SIG-M5 (cell line): ENCODE data around the gene EGLN1.
"Not testable (repeated sequence)": the region's sequence is repeated elsewhere in the genome, so short reads cannot be mapped to it uniquely, and the experiment has no call there.

ENCODE experiments used
- DNase-seq: peaks from one replicate; lab custom pipeline; 2025; lab: John Stamatoyannopoulos, UW

EGLN1 gene

DNA sequence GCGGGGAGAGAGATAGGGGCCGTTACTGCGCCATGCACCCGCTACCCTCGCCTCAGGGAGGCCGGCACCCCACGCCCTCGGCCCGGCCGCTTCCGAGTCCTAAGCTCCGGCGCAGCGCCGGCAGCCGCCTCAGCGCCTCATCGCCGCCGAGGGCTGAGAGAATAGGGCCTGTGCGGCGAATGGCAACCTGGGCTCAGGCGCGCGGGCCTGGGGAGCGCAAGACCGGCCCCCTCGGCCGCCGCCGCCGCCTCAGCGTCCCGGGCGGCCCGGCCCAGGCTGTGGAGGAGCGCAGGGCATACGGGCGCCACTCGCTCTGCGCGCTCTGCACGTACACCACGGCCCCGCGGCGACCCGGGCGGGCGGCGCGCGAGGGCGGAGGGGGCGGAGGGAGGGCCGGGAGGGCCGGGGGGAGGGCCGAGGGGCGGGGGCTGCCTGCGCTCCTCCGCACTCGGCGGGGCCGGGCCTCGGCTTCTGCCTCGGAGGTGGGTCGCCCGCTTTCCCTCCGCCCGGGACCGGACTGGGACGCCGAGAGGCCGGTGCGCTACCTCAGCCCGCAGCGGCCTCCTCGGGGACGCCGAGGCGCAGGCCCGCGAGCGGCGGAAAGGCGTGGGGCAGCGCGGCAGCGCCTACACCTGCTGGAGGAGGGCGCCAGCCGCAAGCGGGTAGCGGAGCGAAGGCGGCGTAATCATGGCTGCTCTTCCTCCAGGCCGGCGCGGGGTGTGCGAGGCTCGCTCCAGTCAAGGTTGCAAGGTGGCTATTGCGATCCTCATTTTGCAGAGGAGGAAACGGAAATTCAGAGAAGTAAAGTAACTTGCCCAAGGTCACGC, at the start of gene EGLN1:
Gene EGLN1 (minus strand): TSS at position 317 of the 827 bp plus-strand sequence. CDS start 399 bp downstream, outside the sequence.
- peak; percentile 30 for DNase-seq

DNA sequence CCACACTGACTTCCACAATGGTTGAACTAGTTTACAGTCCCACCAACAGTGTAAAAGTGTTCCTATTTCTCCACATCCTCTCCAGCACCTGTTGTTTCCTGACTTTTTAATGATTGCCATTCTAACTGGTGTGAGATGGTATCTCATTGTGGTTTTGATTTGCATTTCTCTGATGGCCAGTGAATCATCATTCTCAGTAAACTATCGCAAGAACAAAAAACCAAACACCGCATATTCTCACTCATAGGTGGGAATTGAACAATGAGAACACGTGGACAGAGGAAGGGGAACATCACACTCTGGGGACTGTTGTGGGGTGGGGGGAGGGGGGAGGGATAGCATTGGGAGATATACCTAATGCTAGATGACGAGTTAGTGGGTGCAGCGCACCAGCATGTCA, 49.4 kb upstream of the EGLN1 start:
- not testable (repeated sequence) for DNase-seq

DNA sequence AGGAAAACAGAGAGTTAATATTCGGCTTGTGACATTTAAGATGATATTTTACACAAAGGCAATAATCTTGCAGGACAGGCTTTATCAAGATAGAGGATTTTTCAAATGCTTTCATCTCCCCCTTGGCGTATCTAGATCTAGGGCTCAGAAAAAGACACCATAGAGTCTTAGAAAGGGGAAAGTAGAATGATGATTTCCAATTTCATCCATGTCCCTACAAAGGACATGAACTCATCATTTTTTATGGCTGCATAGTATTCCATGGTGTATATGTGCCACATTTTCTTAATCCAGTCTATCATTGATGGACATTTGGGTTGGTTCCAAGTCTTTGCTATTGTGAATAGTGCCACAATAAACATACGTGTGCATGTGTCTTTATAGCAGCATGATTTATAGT, 48.9 kb upstream of the EGLN1 start:
- not testable (repeated sequence) for DNase-seq

DNA sequence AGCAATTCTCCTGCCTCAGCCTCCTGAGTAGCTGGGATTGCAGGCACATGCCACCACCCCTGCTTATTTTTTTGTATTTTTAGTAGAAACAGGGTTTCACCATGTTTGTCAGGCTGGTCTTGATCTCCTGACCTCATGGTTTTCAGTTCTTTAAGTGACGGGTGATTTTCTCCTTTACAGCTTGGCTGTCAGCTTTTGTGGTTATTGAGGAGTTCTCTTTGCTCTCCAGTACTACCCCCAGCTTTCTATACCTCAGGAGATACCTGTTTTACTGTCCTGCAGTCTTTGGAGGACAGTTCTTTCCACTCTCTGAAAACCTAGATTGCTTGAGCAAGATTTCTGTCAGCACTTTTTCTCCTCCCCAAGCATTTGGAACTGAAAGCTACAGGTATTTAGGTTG, 45.9 kb upstream of the EGLN1 start:
- DNase-seq, result no peak

DNA sequence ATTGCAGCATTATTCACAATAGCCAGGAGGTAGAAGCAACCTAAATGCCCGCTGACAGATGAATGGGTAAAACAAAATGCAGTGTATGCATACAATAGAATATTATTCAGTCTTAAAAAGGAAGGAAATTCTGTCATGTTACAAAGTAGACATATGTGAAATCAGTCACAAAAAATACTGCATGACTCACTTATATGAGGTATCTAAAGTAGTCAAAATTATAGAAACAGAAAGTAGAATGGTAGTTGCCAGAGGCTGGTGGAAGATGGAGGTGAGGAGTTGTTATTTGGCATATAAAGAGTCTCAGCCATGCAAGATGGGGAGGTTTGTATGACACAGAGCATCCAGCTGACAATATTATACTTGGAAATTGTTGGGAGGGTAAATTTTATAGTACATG, 43.0 kb upstream of the EGLN1 start:
- DNase-seq, result no peak

DNA sequence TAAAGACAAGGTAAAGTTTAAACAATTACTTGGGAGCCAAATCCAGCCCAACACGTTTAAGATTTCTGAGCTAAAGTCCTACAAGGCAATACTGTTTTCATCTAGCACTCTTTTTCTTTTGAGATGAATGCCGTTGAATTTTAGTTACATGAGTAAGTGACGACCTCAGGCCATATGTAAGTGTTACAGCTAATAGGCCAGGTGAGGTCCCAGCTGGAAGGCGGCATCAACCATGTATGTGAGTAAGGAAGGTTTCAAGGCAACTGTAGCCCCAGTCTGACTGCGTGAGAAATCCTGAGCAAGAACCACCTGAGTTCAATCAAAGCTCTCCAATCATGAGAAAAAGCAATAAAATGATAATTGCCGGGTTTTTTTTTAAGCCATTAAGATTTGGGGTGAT, 41.5 kb upstream of the EGLN1 start:
- no peak for DNase-seq

DNA sequence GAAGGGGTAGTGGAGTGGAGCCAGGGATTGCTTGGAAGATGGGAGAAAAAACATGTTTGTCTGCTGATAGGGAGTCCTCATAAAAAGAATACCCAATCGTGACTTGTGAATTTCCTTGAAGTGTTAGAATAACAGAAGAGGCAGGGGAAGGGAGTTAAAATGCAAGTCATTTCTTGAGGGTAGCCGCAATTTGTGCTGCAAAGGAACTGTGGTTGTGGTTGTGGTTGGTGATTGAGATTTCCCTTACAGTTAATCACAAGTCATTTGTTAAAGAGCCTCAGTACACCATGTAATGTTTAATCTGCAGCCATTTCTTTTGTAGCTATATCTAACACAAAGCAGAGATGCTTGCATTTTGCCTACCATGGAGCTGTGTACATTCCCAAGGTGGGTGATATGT, 38.5 kb upstream of the EGLN1 start:
- DNase-seq, result peak; percentile 68

DNA sequence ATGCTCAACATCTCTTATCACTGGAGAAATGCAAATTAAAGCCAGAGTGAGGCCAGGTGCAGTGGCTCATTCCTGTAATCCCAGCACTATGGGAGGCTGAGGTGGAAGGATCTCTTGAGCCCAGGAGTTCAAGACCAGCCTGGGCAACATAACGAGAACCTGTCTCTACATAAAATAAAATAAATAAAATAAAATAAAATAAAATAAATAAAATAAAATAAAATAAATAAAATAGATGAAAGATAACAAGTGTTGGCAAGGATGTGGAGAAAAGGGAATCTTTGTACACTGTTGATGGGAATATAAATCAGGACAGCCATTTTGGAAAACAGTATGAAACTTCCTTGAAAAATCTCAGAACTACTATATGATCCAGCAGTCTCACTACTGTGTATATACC, 37.4 kb upstream of the EGLN1 start:
- DNase-seq, result not testable (repeated sequence)

DNA sequence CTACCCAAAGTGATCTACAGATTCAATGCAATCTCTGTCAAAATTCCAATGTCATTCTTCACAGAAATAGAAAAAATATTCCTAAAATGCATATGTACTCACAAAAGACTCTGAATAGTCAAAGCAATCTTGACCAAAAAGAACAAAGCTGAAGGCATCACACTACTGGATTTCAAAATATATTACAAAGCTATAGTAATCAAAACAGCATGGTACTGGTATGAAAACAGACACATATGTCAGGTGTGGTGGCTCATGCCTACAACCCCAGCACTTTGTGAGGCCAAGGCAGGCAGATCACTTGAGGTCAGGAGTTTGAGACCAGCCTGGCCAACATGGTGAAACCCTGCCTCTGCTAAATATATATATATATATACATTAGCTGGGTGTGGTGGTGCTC, 35.9 kb upstream of the EGLN1 start:
- DNase-seq, result not testable (repeated sequence)

DNA sequence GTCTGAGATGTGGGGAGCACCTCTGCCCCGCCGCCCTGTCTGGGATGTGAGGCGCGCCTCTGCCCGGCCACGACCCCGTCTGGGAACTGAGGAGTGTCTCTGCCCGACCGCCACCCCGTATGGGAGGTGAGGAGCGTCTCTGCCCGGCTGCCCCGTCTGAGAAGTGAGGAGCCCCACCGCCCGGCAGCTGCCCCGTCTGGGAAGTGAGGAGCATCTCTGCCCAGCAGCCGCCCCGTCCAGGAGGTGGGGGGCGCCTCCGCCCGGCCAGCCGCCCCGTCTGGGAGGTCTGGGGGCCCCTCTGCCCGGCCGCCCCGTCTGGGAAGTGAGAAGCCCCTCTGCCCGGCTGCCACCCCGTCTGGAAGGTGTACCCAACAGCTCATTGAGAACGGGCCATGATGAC, 32.0 kb upstream of the EGLN1 start:
- DNase-seq, result not testable (repeated sequence)

DNA sequence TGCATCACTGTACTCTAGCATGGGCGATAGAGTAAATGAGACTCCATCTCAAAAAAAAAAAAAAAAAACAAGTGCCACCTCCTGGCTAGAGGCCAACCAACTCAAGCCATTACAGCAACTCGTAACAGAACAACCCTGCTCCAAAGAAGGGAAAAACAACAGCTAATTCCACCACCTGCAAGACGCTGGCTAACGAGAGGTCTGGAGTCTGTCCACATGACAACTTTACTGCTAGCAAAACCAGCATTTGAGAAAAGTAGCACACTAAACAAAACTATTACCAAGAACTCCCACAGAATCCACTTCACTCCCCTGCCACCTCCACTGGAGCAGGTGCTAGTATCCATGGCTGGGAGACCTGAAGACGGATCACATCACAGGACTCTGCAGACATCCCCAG, 24.1 kb upstream of the EGLN1 start:
- DNase-seq, result no peak

DNA sequence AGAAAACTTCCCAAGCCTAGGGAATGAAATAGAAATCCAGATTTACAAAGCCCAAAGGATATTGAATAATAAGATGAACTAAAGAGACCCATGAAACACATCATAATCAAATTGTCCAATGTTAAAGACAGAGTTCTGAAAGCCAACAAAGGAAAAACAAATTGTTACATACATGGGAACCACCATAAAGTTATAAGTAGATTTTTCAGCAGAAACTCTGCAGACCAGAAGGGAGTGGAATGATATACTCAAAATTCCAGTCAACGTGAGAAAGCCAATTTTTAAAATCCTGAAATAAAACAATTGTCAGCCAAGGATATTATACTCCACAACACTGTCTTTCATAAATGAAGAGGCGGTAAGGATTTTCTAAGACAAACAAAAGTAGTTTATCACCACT, 22.0 kb upstream of the EGLN1 start:
- DNase-seq, result no peak

DNA sequence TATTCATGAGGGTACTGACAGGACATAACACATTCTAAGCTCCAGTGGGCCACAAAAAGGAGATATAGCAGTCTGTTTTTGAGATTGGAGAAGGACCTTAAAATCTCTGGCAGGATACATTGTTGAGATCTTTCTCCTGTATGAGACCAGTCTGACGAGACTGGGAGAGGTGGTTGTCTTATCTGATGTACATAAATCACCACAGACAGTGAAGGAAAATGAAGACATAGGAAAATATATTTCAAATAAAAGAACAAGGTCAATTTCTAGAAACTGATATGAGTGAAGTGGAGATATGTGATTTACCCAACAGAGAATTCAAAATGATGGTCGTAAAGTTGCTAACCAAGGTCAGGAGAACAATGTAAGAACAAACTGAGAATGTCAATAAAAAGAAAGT, 21.3 kb upstream of the EGLN1 start:
- DNase-seq, result no peak

DNA sequence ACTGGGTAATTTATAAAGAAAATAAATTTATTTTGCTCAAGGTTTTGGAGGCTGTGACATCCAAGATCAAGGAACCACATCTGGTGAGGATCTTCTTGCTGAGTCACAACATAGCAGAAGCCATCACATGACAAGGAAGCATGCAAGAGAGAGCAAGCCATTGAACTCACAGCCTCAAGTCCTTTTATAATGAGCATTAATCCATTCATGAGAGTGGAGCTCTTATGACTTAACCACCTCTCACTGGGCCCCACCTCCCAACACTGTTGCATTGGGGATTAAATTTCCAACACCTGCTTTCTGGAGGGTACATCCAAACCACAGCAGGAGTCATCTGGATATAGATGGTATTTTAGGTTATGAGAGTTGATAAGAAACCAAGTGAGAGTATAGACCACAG, 20.6 kb upstream of the EGLN1 start:
- DNase-seq, result no peak

DNA sequence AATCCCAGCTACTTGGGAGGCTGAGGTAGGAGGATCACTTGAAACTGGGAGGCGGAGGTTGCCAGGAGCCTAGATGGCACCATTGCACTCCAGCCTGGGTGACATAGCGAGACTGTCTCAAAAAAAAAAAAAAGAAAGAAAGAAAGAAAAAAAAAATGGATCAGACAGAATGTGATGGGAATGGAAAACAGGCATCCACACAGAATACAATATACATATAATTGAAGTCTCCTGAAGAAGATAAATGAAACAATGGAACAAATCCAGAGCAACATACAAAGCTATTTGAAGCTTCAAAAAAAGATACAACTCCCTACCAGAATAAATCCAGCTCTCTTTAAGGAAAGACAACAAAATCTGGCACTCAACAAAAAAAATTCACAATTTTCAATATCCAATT, 10.9 kb upstream of the EGLN1 start:
- no peak for DNase-seq

DNA sequence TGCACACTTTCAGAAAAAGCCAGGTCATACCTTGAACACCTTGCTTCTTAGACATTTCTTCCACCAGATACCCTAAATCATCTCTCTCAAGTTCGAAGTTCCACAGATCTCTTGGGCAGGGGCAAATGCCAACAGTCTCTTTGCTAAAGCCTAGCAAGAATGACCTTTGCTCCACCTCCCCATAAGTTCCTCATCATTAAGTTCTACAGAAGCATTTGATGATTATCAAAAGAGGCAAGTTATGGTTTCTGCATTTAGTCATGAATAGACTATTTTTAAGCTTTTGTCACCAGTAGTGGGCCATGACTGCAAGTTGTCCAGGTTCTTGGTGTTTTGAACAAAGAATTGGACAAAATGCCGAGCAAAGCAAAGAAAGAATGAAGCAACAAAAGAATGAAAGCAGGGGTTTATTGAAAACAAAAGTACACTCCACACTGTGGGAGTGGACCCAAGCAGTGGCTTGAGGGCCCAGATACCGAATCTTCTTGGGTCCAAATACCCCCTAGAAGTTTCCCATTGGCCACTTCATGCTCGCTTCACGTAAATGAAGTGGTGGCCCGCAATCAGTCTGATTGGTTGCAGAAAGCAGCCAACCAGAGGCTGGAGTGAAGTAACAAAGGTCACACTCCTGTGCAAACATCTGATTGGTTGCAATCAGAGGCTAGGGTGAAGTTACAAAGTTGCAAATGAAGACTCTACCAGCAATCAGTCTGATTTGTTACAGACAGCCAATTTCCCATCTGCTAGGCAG, 9.8 kb upstream of the EGLN1 start:
- no peak for DNase-seq

DNA sequence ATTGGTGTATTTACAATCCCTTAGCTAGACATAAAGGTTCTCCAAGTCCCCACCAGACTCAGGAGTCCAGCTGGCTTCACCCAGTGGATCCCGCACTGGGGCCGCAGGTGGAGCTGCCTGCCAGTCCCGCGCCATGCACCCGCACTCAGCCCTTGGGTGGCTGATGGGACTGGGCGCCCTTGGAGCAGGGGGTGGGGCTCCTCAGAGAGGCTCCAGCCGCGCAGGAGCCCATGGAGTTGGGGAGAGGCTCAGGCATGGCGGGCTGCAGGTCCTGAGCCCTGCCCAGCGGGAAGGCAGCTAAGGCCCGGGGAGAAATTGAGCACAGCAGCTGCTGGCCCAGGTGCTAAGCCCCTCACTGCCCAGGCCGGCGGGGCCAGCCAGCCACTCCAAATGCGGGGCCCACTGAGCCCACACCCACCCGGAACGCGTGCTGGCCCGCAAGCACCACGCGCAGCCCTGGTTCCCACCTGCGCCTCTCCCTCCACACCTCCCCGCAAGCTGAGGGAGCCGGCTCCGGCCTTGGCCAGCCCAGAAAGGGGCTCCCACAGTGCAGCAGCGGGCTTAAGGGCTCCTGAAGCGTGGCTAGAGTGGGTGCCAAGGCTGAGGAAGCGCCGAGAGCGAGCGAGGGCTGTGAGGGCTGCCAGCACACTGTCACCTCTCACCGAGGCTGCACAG, 8.7 kb upstream of the EGLN1 start:
- not testable (repeated sequence) for DNase-seq

DNA sequence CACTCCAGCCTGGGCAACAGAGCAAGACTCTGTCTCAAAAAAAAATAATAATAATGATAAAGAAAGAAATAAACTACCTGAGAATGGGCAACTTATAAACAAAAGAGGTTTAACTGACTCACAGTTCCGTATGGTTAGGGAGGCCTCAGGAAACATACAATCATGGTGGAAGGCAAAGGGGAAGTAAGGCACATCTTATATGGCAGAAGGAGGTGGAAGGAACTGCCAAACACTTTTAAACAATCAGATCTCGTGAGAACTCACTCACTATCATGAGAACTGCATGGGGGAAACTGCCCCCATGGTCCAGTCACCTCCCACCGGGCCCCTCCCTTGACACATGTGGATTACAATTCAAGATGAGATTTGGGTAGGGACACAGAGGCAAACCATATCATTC, 6.3 kb upstream of the EGLN1 start:
- no peak for DNase-seq

DNA sequence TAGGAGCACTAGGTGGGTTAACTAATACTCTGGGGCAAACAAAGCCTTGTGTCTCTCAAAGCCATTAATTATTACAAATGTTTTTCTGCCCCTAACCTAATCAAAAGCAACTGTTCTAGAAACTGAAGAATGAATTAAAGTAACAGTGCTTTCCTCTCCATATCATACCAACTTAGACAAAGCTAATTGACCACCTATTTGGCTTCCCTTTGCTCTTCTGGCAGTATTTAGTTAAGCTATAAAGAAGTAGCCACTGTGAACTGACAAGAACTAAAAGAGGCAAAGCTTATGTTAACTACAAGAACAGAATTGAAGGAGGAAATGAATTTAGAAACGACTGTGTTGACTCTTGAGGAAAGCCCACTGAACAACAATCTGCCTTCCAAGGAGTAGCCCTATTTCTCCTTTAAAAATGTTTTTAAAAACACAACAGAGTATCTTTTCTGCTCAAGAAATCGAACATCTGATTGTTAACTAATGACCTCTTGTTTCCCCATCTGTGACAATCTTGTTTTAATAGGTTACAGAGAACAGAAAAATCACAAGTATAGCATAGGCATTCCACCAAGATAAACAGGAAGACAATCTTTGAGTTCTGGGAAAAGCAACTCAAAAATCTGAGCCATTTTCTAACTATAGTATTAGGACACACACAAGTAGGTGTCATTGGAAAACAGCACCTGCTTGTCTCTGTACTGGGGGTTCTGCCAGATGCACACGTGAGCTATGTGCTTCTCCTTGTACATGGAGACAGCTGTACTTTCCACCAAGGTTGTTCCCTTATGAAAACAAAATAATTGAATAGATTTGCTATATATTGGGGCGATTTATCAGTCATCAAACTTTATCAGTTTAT, 3.1 kb upstream of the EGLN1 start:
- DNase-seq, result no peak

DNA sequence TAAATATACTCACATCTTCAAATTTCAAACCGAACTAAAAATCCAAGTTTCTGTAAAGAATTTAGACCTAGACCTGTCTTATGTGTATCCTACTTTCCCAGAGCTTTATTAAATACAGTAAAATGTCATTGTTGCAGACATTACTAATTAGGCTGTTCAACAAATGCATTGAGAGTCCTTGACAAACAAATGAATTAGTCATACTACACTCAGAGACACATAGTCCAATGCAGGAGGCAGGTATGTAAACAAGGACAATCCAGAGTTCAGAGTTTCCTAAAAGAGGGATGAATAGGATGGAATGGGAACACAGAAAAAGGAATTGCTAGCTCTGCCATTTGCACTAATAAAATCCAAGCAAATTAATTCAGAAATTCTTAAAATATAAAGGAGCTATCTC, 1.6 kb upstream of the EGLN1 start:
- no peak for DNase-seq

DNA sequence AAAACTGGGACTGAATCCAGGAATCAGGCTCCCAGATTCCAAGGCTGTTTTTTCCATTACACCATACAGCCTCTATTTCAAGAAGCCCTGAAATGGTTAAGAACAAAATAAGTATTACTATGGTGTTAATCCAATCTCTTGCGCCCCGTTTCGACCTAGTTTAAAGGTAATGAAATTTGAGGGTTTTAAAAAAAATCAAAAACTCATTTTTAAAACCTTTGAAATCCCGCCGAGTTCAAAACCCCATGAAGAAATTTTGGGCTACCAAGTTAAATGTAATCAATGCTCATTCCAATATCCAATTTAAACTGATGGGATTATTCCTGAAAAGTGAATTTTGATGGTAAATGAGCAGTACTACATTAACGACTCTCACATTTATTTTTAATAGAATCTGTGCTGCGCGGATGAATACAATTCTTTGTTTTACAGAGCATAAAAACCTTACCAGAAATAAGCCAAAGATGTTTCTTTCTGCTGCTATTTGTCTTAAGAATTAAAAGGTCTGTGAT, 767 bp upstream of the EGLN1 start:
- no peak for DNase-seq

DNA sequence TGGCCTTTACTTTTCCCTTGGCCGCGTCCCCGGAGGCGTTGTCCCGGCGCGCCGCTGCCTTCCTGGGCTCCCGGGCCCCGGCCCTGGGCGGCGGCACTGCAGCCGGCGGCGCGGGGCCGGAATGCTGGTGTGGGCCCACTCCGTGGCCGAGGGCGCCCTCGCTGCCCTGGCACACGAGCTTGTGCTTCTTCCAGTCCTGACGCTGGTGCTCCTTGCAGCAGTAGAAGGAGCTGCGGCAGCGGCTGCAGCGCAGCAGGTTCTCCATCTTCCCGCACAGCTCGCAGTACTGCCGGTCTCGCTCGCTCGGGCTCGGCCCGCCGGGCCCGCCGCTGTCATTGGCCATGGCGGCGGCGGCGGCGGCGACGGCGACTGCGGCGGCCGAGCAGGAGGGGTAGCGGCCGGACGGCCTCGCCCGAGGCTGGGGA, 529 bp downstream of the EGLN1 start:
- DNase-seq, result no peak
